Activated T-helper 1 cell treated with anti-CD3 and anti-CD28 coated beads, Interleukin-12 subunit alpha, Interleukin-12 subunit beta, Interleukin-2, Interleukin-4 antibody, amounts not matched to agents 30 ng/mL and 10 ng/mL and 1 ng/mL, durations not matched to agents 14 hours and 24 hours and 36 hours (primary cell): Measurements from ENCODE around the gene PKIB. TPM values are rescaled to one million over a fixed set of nuclear protein-coding genes. Genes with fewer than 3 reads are reported as not detected.
"Not testable (repeated sequence)": the region's sequence is repeated elsewhere in the genome, so short reads cannot be mapped to it uniquely, and the experiment has no call there.

Experiments
- DNase-seq: peaks from one replicate; pipeline ENCODE4 v3.0.0; 2021; ENCODE audit warnings: low spot score
- H3K27ac Mint-ChIP-seq: one replicate; pipeline ENCODE4 v1.8.0; 2021; ENCODE audit warnings: mild to moderate bottlenecking, mixed read lengths
- H3K27me3 Mint-ChIP-seq: one replicate; pipeline ENCODE4 v1.8.0; 2022; ENCODE audit warnings: mild to moderate bottlenecking, moderate library complexity, mixed read lengths; ENCODE audit not compliant: insufficient read depth
- H3K36me3 Mint-ChIP-seq: one replicate; pipeline ENCODE4 v1.8.0; 2021; ENCODE audit warnings: low read depth, mixed read lengths
- H3K4me1 Mint-ChIP-seq: one replicate; pipeline ENCODE4 v1.8.0; 2021; ENCODE audit warnings: low read depth, mixed read lengths
- H3K4me3 Mint-ChIP-seq: one replicate; pipeline ENCODE4 v1.8.0; 2021; ENCODE audit warnings: mild to moderate bottlenecking, moderate library complexity, mixed read lengths
- H3K9me3 Mint-ChIP-seq: one replicate; pipeline ENCODE4 v1.8.0; 2021; ENCODE audit warnings: mixed read lengths
- intact Hi-C: fragments of 100-400 bp; cut with micrococcal nuclease; formaldehyde crosslinking; loops from one replicate; pipeline ENCODE4 v1.15.1; 2024
- total RNA-seq: library from RNA; stranded (reverse); gene quantifications from 2 replicates; pipeline ENCODE4 v1.2.3, GENCODE V29; 2022

The PKIB gene
- total RNA-seq, 1 donor from 2014 or later: not detected

DNA sequence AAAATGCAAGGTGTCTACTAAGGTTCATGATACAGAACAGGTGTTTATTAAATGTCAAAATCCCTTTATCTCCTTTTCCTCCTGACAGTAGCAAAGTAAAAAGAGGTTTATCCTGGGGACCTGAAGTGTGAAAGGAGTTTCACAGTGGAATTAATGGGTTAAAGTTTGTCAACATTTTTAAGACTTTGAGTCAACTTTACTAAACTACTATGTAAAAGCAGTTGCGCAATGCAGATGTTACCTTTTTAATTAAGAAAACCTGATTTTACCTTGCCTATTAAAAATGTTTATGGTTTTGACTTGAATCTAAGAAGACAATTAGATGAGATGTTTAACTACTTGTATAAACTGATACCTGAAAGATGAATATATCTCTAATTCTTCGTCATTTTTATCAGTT, 14.6 kb downstream of the PKIB start:
- no peak overlapping the region for H3K27ac Mint-ChIP-seq
- intact Hi-C loops: no loop called here
- DNase-seq: no peak
- H3K36me3 Mint-ChIP-seq: no peaks in the 10 kb centered on the region
- H3K27me3 Mint-ChIP-seq: peaks cover 2% of the 10 kb centered on the region
- no peak overlapping the region for H3K4me3 Mint-ChIP-seq
- no peaks in the 10 kb centered on the region for H3K4me1 Mint-ChIP-seq
- no peaks in the 10 kb centered on the region for H3K9me3 Mint-ChIP-seq

GRCh38 chr6:122628714-122629113, 18.5 kb downstream of the PKIB start:
- H3K27me3 Mint-ChIP-seq: peaks cover 2% of the 10 kb centered on the region
- no peaks in the 10 kb centered on the region for H3K4me1 Mint-ChIP-seq
- H3K4me3 Mint-ChIP-seq: no peak overlapping the region
- no peak overlapping the region for H3K27ac Mint-ChIP-seq
- no peak for DNase-seq
- no peaks in the 10 kb centered on the region for H3K9me3 Mint-ChIP-seq
- intact Hi-C loops: no loop called here
- no peaks in the 10 kb centered on the region for H3K36me3 Mint-ChIP-seq

GRCh38 chr6:122631571-122632249, 21.5 kb downstream of the PKIB start:
- H3K4me3 Mint-ChIP-seq: no peak overlapping the region
- no peak overlapping the region for H3K27ac Mint-ChIP-seq
- no peaks in the 10 kb centered on the region for H3K4me1 Mint-ChIP-seq
- intact Hi-C loops: no loop called here
- peaks cover 2% of the 10 kb centered on the region for H3K27me3 Mint-ChIP-seq
- H3K9me3 Mint-ChIP-seq: no peaks in the 10 kb centered on the region
- DNase-seq: no peak
- H3K36me3 Mint-ChIP-seq: no peaks in the 10 kb centered on the region

GRCh38 chr6:122640366-122640765, 30.2 kb downstream of the PKIB start:
- no peak for DNase-seq
- Mint-ChIP-seq H3K9me3 (no peaks in the 10 kb centered on the region), H3K27me3 (peaks cover 4% of the 10 kb centered on the region), H3K27ac (no peak overlapping the region), H3K4me1 (no peaks in the 10 kb centered on the region), H3K36me3 (no peaks in the 10 kb centered on the region), H3K4me3 (no peak overlapping the region)
- intact Hi-C loops: no loop called here

DNA sequence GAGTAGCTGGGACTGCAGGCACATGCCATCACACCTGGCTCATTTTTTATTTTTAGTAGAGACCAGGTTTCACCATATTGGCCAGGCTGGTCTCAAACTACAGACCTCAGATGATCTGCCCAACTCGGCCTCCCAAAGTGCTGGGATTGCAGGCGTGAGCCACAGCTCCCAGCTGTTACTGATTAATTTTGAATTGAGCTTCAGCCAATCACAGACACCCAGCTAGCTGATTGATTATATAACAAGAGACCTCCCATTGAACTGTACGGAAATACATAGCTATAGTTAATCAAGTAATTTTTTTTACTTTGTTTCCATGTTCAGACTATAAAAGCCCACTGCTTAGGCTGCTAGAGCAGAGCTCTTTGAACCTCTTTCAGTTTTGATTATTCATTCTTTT, 31.6 kb downstream of the PKIB start:
- H3K4me3 Mint-ChIP-seq: no peak overlapping the region
- H3K36me3 Mint-ChIP-seq: no peaks in the 10 kb centered on the region
- H3K27me3 Mint-ChIP-seq: peaks cover 4% of the 10 kb centered on the region
- no peaks in the 10 kb centered on the region for H3K4me1 Mint-ChIP-seq
- DNase-seq: no peak
- no peaks in the 10 kb centered on the region for H3K9me3 Mint-ChIP-seq
- intact Hi-C loops: no loop called here
- no peak overlapping the region for H3K27ac Mint-ChIP-seq

- H3K4me3 Mint-ChIP-seq, H3K36me3 Mint-ChIP-seq, H3K27me3 Mint-ChIP-seq: not testable (repeated sequence)
Observed at GRCh38 chr6:122642604-122643003, 32.4 kb downstream of the PKIB start.

GRCh38 chr6:122645256-122645655, 35.1 kb downstream of the PKIB start:
- Mint-ChIP-seq H3K4me3 (no peak overlapping the region), H3K9me3 (no peaks in the 10 kb centered on the region), H3K27ac (no peak overlapping the region), H3K27me3 (peaks cover 4% of the 10 kb centered on the region), H3K36me3 (no peaks in the 10 kb centered on the region), H3K4me1 (no peaks in the 10 kb centered on the region)
- intact Hi-C loops: no loop called here
- no peak for DNase-seq

More at GRCh38 chr6:122642604-122643003, 32.4 kb downstream of the PKIB start:
- DNase-seq, H3K27ac Mint-ChIP-seq, H3K9me3 Mint-ChIP-seq, intact Hi-C loops, H3K4me1 Mint-ChIP-seq: not testable (repeated sequence)

DNA sequence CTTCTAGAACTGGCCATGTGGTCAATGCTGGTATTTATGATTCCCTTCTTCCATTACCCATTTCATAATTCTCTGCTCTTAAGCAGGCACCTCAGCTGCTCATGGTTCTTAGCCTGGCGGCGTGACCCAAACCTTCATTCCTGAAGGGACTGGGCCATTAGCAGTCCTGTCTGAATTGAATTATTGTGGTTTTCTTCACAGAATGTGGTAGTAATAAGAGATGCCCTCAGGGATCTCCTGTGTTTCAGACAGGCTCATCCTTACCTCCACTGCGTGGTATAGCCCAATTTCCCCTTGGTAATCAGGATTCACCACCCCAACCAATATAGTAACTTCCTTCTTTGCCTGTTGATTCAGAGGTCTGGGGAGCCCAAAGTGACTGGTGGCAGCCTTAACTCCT, 37.6 kb downstream of the PKIB start:
- Mint-ChIP-seq H3K36me3 (no peaks in the 10 kb centered on the region), H3K9me3 (no peaks in the 10 kb centered on the region), H3K27ac (no peak overlapping the region), H3K27me3 (no peaks in the 10 kb centered on the region), H3K4me3 (no peak overlapping the region), H3K4me1 (no peaks in the 10 kb centered on the region)
- DNase-seq: no peak
- intact Hi-C loops: no loop called here

DNA sequence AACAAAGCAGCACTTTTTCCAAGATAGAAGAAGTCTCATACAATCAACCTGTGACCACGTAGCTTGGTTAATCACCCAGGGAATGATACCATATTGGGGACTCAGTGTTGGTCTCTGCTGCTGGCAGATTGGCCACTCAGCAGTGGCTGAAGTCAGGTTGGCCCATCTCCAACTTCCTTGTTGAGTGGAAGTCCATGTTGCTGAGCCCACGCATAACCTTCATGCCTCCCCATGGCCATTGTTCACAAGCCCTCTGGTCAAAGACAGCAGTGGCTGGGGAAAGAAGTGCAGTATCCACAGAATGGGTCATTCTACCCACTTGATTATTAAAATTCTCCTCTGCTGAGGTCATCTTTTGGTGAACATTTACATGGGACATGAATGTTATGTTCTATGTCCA, 38.5 kb downstream of the PKIB start:
- no peak overlapping the region for H3K4me3 Mint-ChIP-seq
- intact Hi-C loops: no loop called here
- H3K27me3 Mint-ChIP-seq: no peaks in the 10 kb centered on the region
- no peaks in the 10 kb centered on the region for H3K36me3 Mint-ChIP-seq
- H3K27ac Mint-ChIP-seq: no peak overlapping the region
- H3K4me1 Mint-ChIP-seq: no peaks in the 10 kb centered on the region
- no peaks in the 10 kb centered on the region for H3K9me3 Mint-ChIP-seq
- no peak for DNase-seq

- H3K36me3 Mint-ChIP-seq: no peaks in the 10 kb centered on the region
- H3K9me3 Mint-ChIP-seq: no peaks in the 10 kb centered on the region
- H3K27ac Mint-ChIP-seq: no peak overlapping the region
Observed at GRCh38 chr6:122649701-122650100, 39.5 kb downstream of the PKIB start.

GRCh38 chr6:122650403-122650802, 40.2 kb downstream of the PKIB start:
- H3K4me1 Mint-ChIP-seq: no peaks in the 10 kb centered on the region
- no peak overlapping the region for H3K27ac Mint-ChIP-seq
- H3K9me3 Mint-ChIP-seq: no peaks in the 10 kb centered on the region
- no peak for DNase-seq
- intact Hi-C loops: no loop called here
- no peaks in the 10 kb centered on the region for H3K27me3 Mint-ChIP-seq
- H3K36me3 Mint-ChIP-seq: no peaks in the 10 kb centered on the region
- no peak overlapping the region for H3K4me3 Mint-ChIP-seq

More at GRCh38 chr6:122649701-122650100, 39.5 kb downstream of the PKIB start:
- H3K27me3 Mint-ChIP-seq: no peaks in the 10 kb centered on the region
- DNase-seq: no peak
- no peak overlapping the region for H3K4me3 Mint-ChIP-seq
- H3K4me1 Mint-ChIP-seq: no peaks in the 10 kb centered on the region
- intact Hi-C loops: no loop called here

GRCh38 chr6:122651031-122651430, 40.8 kb downstream of the PKIB start:
- DNase-seq: no peak
- intact Hi-C loops: no loop called here
- Mint-ChIP-seq H3K4me3 (no peak overlapping the region), H3K27ac (no peak overlapping the region), H3K9me3 (no peaks in the 10 kb centered on the region), H3K27me3 (no peaks in the 10 kb centered on the region), H3K36me3 (no peaks in the 10 kb centered on the region), H3K4me1 (no peaks in the 10 kb centered on the region)

GRCh38 chr6:122651604-122652003, 41.4 kb downstream of the PKIB start:
- no peak overlapping the region for H3K4me3 Mint-ChIP-seq
- no peaks in the 10 kb centered on the region for H3K4me1 Mint-ChIP-seq
- no peaks in the 10 kb centered on the region for H3K27me3 Mint-ChIP-seq

GRCh38 chr6:122652431-122652830, 42.2 kb downstream of the PKIB start:
- Mint-ChIP-seq H3K36me3 (no peaks in the 10 kb centered on the region), H3K27me3 (no peaks in the 10 kb centered on the region), H3K4me3 (no peak overlapping the region), H3K4me1 (no peaks in the 10 kb centered on the region), H3K9me3 (no peaks in the 10 kb centered on the region), H3K27ac (no peak overlapping the region)
- no peak for DNase-seq
- intact Hi-C loops: no loop called here

More at GRCh38 chr6:122651604-122652003, 41.4 kb downstream of the PKIB start:
- Mint-ChIP-seq H3K27ac (no peak overlapping the region), H3K36me3 (no peaks in the 10 kb centered on the region), H3K9me3 (no peaks in the 10 kb centered on the region)
- intact Hi-C loops: no loop called here
- DNase-seq: no peak
